GM12865 (cell line): ENCODE data around the gene GET4.
A peak's percentile ranks its signal among the peaks of the same experiment; 100 is the strongest.

Experiments
- DNase-seq: peaks from one replicate; pipeline ENCODE4 v3.0.0; 2010; ENCODE audit warnings: low read depth
- H3K4me3 ChIP-seq: 2 replicates; pipeline ENCODE4 v1.5.1; 2011; ENCODE audit warnings: mild to moderate bottlenecking, low read depth, low read length, control low read depth
- TF ChIP-seq, protein P1 (sequence below): IDR thresholded peaks from 2 replicates; pipeline ENCODE4 v1.5.1; 2011; ENCODE audit warnings: low read length, control low read depth, low read depth, inconsistent platforms; ENCODE audit not compliant: insufficient read depth; ENCODE audit errors: missing control alignments

GET4 gene

DNA sequence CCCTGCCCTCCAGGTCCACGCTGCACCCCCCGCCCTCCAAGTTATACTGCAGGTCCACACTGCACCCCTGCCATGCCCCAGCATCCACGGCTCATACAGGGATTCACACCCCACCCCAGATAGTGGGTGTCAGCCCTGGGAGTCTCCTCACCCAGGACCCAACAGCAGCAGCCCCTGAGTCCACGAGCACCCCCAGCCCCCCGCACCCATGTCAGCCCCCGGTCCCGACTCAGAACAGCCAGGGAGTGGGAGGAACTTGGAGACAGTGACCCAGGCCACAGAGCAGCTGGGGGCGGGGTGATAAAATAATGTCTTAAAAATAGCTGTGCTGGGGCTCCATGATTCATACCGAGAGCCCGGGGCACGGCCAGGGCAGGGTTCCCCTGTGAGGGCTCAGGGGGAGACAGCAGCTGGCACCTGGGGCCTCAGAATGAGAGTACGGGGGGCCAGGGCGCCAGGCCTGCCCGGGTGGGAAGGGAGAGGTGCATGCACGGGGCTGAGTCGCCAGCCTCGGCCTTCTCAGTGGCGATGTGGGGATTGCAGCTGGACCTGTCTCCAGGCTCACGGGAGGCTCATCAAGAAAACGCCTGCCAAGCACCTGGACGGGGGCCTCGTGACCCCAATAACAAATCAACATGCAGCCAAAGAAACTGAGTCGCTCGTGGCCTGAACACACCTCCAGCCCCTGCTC lies 48.3 kb downstream of the GET4 start:
- TF ChIP-seq, protein P1, sequence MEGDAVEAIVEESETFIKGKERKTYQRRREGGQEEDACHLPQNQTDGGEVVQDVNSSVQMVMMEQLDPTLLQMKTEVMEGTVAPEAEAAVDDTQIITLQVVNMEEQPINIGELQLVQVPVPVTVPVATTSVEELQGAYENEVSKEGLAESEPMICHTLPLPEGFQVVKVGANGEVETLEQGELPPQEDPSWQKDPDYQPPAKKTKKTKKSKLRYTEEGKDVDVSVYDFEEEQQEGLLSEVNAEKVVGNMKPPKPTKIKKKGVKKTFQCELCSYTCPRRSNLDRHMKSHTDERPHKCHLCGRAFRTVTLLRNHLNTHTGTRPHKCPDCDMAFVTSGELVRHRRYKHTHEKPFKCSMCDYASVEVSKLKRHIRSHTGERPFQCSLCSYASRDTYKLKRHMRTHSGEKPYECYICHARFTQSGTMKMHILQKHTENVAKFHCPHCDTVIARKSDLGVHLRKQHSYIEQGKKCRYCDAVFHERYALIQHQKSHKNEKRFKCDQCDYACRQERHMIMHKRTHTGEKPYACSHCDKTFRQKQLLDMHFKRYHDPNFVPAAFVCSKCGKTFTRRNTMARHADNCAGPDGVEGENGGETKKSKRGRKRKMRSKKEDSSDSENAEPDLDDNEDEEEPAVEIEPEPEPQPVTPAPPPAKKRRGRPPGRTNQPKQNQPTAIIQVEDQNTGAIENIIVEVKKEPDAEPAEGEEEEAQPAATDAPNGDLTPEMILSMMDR = no peak
- DNase-seq = peak; percentile 91
- H3K4me3 ChIP-seq = peak overlapping the region; percentile 94

DNA sequence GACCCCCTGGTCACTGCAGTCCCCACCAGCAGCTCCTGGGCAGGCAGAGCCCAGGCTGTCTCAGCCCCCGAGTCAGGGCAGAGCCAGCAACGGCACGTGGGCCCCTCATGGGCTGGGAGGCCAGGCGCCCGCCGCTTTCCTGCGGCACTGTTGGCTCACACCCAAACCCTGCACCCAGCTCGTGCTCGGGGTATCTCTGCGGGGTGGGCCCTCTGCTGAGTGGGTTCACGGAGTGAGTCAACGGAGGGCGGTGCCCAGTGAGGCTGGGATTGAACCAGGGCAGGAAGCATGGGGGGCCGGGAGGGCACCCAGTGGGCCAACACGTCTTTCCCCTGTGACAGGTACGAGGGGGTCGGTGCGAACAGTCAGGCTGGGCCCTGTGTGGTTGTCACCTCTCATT lies 49.2 kb downstream of the GET4 start:
- DNase-seq = no peak
- no peak overlapping the region for H3K4me3 ChIP-seq
- TF ChIP-seq, protein P1 = no peak

DNA sequence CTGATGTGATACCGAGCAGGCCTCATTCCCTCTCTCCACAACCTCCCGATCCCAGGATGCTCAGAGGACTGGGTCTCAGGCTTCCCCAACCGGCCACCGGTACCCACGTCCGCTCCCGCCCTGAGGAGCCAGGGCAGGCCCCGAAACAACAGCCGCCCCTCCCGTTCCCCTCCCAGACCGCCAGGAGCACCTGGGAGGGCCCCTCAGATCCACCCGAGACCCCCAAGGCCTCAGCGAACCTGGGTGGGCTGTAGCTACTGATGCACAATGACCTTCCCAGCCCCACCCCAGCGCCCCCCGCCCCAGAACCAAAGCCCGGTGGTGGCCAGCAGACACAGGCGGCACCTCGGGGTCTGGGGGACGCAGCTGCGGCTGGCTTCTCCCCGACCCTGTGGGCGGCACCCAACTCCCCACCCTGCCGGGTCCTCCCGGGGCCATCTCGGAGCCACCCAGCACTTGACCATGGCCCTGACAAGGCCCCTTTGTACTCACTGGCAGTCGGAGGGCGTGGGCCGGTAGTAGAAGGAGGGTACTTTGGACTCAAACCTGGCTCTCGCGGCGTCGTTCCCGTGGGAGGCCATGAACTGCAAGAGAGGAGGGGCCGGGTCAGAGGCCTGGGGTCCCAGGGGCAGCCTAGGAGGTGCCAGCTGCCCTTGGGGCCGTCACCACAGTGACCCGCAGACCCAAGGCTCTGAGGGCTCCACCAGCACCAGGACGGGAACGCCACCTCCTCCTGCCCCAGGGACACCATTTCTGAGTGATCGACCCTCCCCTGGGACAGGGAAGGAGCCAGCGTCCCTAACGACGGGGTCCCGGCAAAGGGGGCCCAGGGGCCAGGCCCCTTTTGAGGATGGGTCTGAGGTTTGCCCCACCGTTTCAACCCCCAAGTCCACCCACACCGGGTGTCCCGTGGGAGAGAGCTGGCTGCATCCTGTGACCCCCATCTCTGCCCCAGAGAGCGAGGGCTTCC lies 50.0 kb downstream of the GET4 start:
- TF ChIP-seq, protein P1 = no peak
- H3K4me3 ChIP-seq = no peak overlapping the region
- no peak for DNase-seq

GRCh38 chr7:927031-927671 lies 50.8 kb downstream of the GET4 start:
- TF ChIP-seq, protein P1 = no peak
- no peak for DNase-seq
- no peak overlapping the region for H3K4me3 ChIP-seq

- TF ChIP-seq, protein P1 = no peak
- no peak for DNase-seq
- no peak overlapping the region for H3K4me3 ChIP-seq
Observed at GRCh38 chr7:929311-929711, 53.0 kb downstream of the GET4 start.

- DNase-seq = no peak
- no peak overlapping the region for H3K4me3 ChIP-seq
Observed at GRCh38 chr7:930975-931758, 54.8 kb downstream of the GET4 start.

More at GRCh38 chr7:930975-931758, 54.8 kb downstream of the GET4 start:
- TF ChIP-seq, protein P1 = no peak
